Smooth muscle cell (in vitro differentiated cells): Measurements from ENCODE around the gene ATG5. TPM values are rescaled to one million over a fixed set of nuclear protein-coding genes. Genes with fewer than 3 reads are reported as not detected.

Experiments
- DNase-seq: peaks from one replicate; lab custom pipeline; 2025; ENCODE audit not compliant: unreplicated experiment; lab: John Stamatoyannopoulos, UW
- H2AFZ ChIP-seq: fragments of 200-600 bp; sonication (generic); 2 replicates; pipeline ENCODE4 v1.6.0; 2016; ENCODE audit warnings: antibody characterized with exemption, low read depth, mild to moderate bottlenecking
- H3F3A ChIP-seq: fragments of 200-600 bp; sonication (generic); 2 replicates; pipeline ENCODE4 v1.6.0; 2017; ENCODE audit warnings: antibody characterized with exemption, low read depth
- H3K27ac ChIP-seq: fragments of 200-600 bp; sonication (generic); 2 replicates; pipeline ENCODE4 v1.5.1; 2016; ENCODE audit warnings: low read depth, mild to moderate bottlenecking
- H3K27me3 ChIP-seq: fragments of 200-600 bp; sonication (generic); 2 replicates; pipeline ENCODE4 v1.6.1; 2016; ENCODE audit warnings: low read depth, mild to moderate bottlenecking
- H3K36me3 ChIP-seq: fragments of 200-600 bp; sonication (generic); 2 replicates; pipeline ENCODE4 v1.5.1; 2016; ENCODE audit warnings: low read depth
- H3K4me1 ChIP-seq: fragments of 200-600 bp; sonication (generic); 2 replicates; pipeline ENCODE4 v1.5.1; 2016; ENCODE audit warnings: low read depth
- H3K4me2 ChIP-seq: fragments of 200-600 bp; sonication (generic); 2 replicates; pipeline ENCODE4 v1.6.0; 2016; ENCODE audit warnings: mild to moderate bottlenecking
- H3K4me3 ChIP-seq: fragments of 200-600 bp; sonication (generic); 2 replicates; pipeline ENCODE4 v1.5.1; 2016; ENCODE audit warnings: mild to moderate bottlenecking
- H3K79me2 ChIP-seq: fragments of 200-600 bp; sonication (generic); 2 replicates; pipeline ENCODE4 v1.6.0; 2016; ENCODE audit warnings: low read depth, mild to moderate bottlenecking
- H3K9ac ChIP-seq: fragments of 200-600 bp; sonication (generic); 2 replicates; pipeline ENCODE4 v1.6.0; 2016; ENCODE audit warnings: low read depth
- H3K9me3 ChIP-seq: fragments of 200-600 bp; sonication (generic); replicated peaks from 2 replicates; pipeline ENCODE4 v1.5.1; 2016; ENCODE audit warnings: low read depth
- H4K20me1 ChIP-seq: fragments of 200-600 bp; sonication (generic); 2 replicates; pipeline ENCODE4 v1.6.0; 2016; ENCODE audit warnings: low read depth
- CTCF ChIP-seq: fragments of 200-600 bp; sonication (generic); IDR thresholded peaks from 2 replicates; pipeline ENCODE4 v1.5.1; 2017; ENCODE audit warnings: borderline replicate concordance, mild to moderate bottlenecking, antibody characterized with exemption; ENCODE audit not compliant: insufficient read depth, poor library complexity, severe bottlenecking
- WGBS: methylation state at CpG from one replicate; pipeline ENCODE4 v1.1.7; 2016; ENCODE audit warnings: low lambda C conversion rate; 5-methylcytosine and 5-hydroxymethylcytosine counted together
- polyA plus RNA-seq: library from polyadenylated mRNA; unstranded; fragments of >200 nt; fragmentation: Nextera tagmentation; extraction: Ambion mirVana; gene quantifications from 2 replicates; pipeline ENCODE4 v1.2.1, GENCODE V29; 2016
- total RNA-seq: library from RNA; depleted of rRNA; stranded (reverse); fragments of >200 nt; gene quantifications from 2 replicates; pipeline ENCODE4 v1.2.3, GENCODE V29; 2014

Gene ATG5
- total and polyA plus RNA-seq, 2 experiments from 2014 or later, result 33.7 to 34.4 TPM

GRCh38 chr6:106247733-106248132 is 77.8 kb downstream of the ATG5 start:
- peaks cover 9% of the 10 kb centered on the region for H4K20me1 ChIP-seq
- WGBS, result 96% methylated on average over 4 of the region's 4 CpGs
- H3K9ac ChIP-seq, result no peak overlapping the region
- no peaks in the 10 kb centered on the region for H3K4me1 ChIP-seq
- H3K79me2 ChIP-seq, result peaks cover 2% of the 10 kb centered on the region
- no peak for DNase-seq
- peaks cover 3% of the 10 kb centered on the region for H3K36me3 ChIP-seq
- H3K4me3 ChIP-seq, result no peak overlapping the region
- H3K4me2 ChIP-seq, result no peak overlapping the region
- H3K27me3 ChIP-seq, result no peaks in the 10 kb centered on the region
- no peak overlapping the region for H3K27ac ChIP-seq
- TF ChIP-seq CTCF, result no peak
- no peak overlapping the region for H2AFZ ChIP-seq
- H3F3A ChIP-seq, result no peaks in the 10 kb centered on the region
- no peaks in the 10 kb centered on the region for H3K9me3 ChIP-seq

GRCh38 chr6:106247293-106247692 is 78.3 kb downstream of the ATG5 start:
- no peak for DNase-seq
- peaks cover 4% of the 10 kb centered on the region for H3K79me2 ChIP-seq
- no peak overlapping the region for H3K9ac ChIP-seq
- H2AFZ ChIP-seq, result no peak overlapping the region
- peaks cover 3% of the 10 kb centered on the region for H3K36me3 ChIP-seq
- no peak overlapping the region for H3K4me3 ChIP-seq
- no peak overlapping the region for H3K4me2 ChIP-seq
- no peak for TF ChIP-seq CTCF
- no peaks in the 10 kb centered on the region for H3F3A ChIP-seq
- peaks cover 5% of the 10 kb centered on the region for H4K20me1 ChIP-seq
- H3K9me3 ChIP-seq, result no peaks in the 10 kb centered on the region
- H3K4me1 ChIP-seq, result no peaks in the 10 kb centered on the region
- H3K27ac ChIP-seq, result no peak overlapping the region
- H3K27me3 ChIP-seq, result no peaks in the 10 kb centered on the region
- WGBS, result 99% methylated on average over 3 of the region's 3 CpGs

- Histone ChIP-seq H3F3A (no peaks in the 10 kb centered on the region), H3K27ac (no peak overlapping the region), H3K4me3 (no peak overlapping the region), H3K36me3 (peaks cover 3% of the 10 kb centered on the region), H3K79me2 (peaks cover 4% of the 10 kb centered on the region), H3K4me2 (no peak overlapping the region), H3K4me1 (no peaks in the 10 kb centered on the region), H4K20me1 (peaks cover 5% of the 10 kb centered on the region), H3K27me3 (no peaks in the 10 kb centered on the region), H3K9ac (no peak overlapping the region), H2AFZ (no peak overlapping the region), H3K9me3 (no peaks in the 10 kb centered on the region)
- DNase-seq, result no peak
- 97% methylated on average over 1 of the region's 1 CpG for WGBS
- TF ChIP-seq CTCF, result no peak
These were observed 80.6 kb downstream of the ATG5 start for GRCh38 chr6:106244931-106245330.

DNA sequence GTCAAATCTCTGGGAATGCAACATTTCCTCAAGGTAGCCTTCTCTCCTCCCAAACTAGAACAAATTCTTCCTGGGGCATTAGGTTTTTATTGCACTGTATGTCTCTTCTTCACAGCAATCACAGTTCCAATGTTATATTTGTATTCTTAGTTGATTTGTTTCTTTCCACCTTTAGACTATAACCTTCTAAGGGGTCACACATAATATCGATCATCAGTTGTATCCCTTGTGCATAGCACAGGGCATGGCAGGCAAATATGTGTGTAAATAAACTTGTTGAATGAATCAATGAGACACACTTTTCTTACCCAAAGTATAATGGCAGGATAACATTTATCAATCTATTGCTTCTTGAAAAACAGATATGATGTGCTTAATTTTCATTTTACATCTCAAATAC is 81.0 kb downstream of the ATG5 start:
- H3K27ac ChIP-seq, result no peak overlapping the region
- DNase-seq, result no peak
- H3K79me2 ChIP-seq, result peaks cover 4% of the 10 kb centered on the region
- no peaks in the 10 kb centered on the region for H3F3A ChIP-seq
- no peak for TF ChIP-seq CTCF
- H2AFZ ChIP-seq, result no peak overlapping the region
- H3K9ac ChIP-seq, result no peak overlapping the region
- H3K27me3 ChIP-seq, result no peaks in the 10 kb centered on the region
- H4K20me1 ChIP-seq, result peaks cover 5% of the 10 kb centered on the region
- no peaks in the 10 kb centered on the region for H3K9me3 ChIP-seq
- peaks cover 3% of the 10 kb centered on the region for H3K36me3 ChIP-seq
- no peak overlapping the region for H3K4me3 ChIP-seq
- H3K4me1 ChIP-seq, result no peaks in the 10 kb centered on the region
- 93% methylated on average over 1 of the region's 1 CpG for WGBS
- no peak overlapping the region for H3K4me2 ChIP-seq
